Islet precursor cell (in vitro differentiated cells): ENCODE data around the gene MCOLN3.
"Not testable (repeated sequence)": the region's sequence is repeated elsewhere in the genome, so short reads cannot be mapped to it uniquely, and the experiment has no call there.

Source experiments
- DNase-seq: peaks from one replicate; pipeline ENCODE4 v3.0.0-alpha.2; 2018

The MCOLN3 gene

DNA sequence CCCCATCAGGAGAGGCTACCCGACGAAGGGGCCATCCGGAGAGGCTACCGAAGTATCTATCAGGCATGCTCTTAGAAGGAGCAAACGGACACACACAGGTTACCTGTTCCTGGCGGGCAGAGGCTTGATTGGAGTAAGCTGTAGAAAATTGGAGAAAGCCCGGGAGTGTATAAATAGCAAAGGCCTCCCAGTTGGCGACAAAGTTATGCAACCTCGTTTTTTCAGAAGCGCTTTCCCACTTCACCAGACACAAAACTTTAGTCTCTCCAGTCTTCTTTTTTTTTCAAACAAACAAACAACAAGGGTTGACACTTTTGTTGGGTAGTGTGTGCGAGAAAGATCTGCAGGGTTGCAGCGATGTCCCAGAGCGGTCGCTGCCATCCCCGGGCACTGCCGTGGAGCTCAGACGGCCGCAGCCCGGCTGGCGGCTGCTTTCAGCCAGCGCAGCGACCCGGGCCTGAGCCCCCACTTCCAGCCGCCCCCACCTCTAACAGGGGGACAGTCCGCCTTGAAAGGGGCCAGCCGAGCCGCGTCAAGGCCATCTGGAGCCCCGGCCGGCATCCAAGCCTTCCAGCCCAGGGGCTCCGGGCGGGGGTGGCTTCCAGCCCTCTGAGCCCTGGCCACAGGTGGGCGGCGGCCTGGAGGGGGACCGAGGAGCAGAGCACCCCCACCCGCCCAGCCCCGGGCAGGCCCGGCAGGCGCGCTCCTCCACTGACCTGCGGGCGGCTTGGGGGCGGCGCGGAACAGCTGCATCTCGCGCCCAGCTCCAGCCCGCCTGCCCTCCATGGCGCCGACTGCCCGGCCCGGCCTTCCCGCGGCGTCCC is 616 bp downstream of the MCOLN3 start:
- peak; percentile 72 for DNase-seq

DNA sequence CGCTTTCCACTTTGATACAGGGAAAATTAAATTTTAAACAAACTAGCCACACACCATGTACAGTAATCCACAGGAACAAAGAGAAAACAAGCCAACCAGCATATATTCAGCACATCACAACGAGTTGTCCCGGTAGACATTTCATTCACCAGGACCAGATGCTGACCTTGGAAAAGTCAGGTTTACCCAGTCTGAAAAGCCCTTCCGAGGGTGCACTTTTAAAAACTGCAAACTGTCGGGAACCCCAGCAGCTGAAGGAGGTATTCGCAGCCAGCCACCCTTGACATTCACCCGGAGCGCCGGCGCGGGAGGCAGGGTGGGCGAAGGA is 1.2 kb downstream of the MCOLN3 start:
- no peak for DNase-seq

DNA sequence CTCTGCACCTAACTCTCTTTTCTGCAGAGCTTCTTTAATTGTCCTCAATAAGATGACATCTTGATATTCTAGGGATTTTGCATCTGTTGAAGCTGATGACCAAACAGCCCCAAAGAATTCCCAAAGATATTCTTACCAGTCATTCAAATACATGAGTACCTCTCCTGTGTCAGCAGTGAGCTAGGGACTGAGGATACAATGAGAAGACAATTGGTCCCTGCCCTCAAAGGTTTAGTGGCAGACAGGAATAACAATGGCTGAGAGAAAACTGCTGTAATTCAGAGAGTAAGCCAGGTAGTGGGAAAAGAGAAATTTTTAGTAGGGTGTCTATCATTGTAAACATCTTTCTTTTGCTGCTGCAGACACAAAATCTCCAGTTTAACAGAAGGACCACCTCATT is 5.9 kb downstream of the MCOLN3 start:
- DNase-seq: no peak

DNA sequence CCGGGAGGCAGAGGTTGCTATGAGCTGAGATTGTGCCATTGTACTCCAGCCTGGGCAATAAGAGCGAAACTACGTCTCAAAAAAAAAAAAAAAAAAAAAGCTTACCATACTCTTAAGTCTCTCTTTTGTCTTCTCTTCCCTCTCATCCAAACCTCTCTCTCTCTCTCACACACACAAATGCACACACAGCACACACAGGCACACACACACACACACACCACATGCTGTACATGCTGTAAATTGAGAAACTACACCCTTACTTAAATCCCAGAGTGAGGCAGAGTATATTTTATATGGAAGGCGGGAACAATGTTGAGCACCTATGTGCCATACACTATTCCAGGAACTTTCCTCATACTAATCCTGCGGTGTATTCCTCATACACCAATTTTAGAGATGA is 6.5 kb downstream of the MCOLN3 start:
- no peak for DNase-seq

DNA sequence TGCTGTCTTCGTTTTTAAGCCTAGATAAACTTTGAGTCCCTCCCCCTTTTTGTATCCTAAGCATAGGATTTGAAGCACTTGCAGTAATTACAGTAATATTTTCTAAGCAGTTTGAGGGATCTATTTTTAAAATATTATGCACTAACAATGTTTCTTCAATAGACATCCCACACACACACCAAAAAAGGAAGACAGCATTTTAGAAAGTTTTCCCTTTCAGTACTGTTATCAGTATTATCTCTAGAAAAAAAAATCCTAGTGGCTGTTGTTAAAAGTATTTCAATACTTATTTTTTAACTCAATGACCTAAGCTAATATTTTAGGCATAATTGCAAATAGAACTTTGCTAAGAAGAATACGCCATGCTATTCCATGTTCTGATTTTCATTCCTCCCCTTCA is 15.1 kb downstream of the MCOLN3 start:
- no peak for DNase-seq

DNA sequence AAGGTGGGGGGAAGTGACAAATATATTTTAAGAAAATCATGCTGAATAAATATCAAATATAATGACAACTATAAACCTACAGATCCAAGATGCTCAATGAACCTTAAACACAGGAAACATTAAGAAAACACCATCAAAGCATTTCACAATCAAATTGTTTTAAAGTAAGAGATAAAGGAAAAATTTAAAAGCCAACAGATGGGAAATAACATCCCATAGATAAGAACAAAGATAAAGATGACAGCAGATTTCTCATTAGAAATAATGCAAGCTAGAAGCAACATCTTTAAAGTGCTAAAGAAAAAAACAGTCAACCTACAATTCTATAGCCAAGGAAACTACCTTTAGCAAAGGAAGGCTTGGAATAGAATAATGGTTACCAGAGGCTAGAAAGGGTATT is 17.8 kb downstream of the MCOLN3 start:
- no peak for DNase-seq

DNA sequence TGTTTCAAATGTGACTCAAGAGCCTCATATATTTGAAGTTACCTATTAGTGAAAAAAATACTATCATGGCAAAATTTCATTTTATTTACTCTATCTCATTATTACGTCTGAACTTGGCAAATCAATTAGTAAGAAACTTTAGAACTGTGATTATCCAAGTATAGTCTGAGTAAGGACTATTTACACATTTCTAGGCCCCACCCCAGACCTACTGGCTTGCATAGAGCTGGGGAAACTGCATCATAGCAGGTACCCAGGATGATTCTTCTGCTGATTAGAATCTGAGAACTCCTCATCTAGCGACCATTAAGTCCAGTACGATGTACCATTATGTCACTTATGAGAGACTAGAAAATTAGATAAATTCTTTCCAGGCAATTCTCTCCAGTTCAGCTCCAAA is 20.1 kb downstream of the MCOLN3 start:
- no peak for DNase-seq

DNA sequence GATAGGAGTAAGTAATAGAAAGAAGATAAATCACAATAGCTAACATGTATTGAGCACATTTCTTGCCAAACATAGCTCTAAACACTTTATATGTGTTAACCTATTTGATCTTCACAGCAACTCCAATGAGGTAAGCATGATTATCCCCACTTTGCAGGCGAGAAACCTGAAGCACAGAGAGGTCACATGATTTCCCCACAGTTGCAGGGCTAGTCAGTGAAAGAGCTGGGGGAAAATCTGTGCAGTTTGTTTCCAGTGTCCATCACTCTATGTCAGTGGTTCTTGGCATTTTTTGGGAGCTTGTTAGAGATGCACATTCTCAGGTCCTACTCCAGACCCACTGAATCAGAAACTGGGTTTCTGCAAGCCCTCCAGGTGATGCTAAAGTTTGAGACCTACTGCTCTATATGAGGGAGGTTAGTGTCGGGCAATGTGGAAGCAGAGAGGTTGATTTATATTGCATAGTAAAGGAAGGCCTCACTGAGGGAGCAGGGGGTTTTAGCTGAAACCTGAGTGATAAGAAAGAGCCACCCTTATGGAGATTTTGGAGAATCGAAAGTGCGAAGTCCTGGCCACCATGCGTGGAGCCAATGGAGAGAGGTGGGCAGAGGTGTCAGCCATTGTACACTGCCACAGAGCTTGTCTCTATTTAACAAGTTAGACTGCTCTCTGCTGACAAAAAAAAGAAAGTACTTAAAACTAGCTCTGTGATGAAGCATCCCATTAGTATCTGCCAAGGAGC is 20.9 kb downstream of the MCOLN3 start:
- no peak for DNase-seq

DNA sequence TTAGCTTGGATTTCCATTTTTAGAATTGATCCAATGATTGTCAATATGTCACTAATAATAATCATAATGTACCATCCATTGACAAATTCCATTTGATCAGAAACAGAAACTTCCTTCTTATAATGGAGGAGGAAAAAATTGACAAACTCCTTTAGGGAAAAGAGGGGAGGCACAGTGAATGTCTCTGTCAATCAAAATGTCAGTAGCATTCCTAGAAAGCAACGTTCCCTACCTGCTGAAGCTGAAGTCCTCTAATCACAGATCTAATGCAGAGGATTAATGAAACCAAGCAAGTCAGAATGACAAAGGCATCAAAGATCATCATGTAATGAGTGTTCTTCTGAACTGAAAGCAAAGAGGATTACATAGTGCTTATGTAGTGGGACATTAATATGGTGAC is 22.4 kb downstream of the MCOLN3 start:
- DNase-seq: no peak

DNA sequence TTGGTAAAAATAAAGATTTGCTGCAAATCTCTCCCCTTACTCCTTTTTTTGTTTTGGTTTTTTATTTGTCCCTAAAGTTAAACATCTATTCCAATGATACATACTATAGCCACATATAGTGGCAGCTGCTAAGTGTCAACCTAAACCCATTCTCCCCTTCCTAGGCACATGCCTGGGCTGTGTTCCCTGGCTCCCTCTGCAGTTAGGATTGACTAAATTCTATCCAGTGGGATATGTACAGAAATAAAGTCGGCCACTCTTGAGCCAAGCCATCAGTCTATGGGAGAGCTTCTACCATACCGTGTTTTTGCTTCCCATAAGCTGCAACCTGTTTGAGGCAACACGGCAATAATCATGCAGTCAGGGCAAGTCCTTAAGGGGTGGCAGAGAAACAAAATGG is 23.6 kb downstream of the MCOLN3 start:
- DNase-seq: no peak

DNA sequence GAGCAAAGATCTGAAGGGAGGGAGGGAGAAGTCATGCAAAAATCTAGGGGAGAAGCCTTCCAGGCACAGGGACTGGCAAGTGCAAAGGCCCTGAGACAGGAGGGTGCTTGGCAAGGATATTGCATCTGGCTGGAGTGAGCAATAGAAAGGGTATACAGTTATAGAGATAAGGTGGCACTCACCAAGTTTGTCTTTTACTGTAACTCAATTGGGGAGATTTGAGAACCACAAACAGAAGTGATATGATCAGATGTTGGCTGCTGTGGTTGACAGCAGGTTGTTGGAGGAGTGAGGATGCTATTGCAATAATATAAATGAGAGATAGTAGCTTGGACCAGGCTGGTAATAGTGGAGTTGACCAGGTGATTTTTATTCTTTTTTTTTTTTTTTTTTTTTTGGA is 25.6 kb downstream of the MCOLN3 start:
- DNase-seq: no peak

DNA sequence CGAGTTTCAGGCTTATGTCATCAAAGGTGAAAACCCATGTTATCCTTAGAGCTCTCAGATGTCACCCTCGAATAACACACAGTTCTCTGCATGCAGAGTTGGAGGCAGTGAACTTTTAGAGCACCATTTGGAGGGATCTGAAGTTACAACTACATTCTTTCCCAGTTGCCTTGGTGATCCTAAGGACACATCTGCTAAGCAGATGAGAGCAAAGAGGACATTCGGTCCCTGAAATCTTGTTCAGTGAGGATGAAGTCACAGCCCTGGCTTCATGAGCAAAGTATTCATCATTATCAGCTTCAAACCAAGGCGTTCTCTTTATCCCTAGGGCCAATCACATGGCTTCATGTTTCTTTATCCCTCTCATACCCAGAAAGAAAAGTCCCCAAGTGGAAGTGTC is 28.3 kb downstream of the MCOLN3 start:
- DNase-seq: no peak

DNA sequence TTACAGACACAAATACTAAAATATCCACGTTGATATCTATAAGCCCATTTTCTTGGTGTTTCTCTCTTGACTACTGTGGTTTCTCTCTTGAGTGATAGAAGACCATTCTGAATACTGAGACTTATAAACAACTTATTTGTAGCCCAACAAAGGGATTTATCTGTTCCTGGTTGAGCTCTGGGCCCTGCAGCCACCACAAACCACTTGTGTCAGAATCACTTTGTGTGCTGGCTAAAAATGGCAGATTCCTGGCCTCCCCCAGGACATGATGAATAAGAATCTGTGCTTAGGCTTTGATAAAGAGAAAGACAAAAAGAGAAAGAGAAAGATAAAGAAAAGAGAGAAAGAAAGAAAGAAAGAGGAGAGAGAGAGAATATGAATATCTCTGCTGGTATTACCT is 32.5 kb downstream of the MCOLN3 start:
- DNase-seq: no peak

DNA sequence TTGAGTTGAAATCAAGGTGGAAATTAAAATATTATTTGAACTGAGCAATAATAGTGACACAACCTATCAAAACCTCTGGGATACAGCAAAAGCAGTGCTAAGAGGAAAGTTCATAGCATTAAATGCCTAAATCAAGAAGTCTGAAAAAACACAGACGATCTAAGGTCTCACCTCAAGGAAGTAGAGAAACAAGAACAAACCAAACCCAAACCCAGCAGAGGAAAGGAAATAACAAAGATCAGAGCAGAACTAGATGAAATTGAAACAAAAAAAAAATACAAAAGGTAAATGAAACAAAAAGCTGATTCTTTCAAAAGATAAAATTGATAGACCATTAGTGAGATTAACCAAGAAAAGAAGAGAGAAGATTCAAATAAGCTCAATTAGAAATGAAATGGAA is 42.7 kb downstream of the MCOLN3 start:
- not testable (repeated sequence) for DNase-seq

DNA sequence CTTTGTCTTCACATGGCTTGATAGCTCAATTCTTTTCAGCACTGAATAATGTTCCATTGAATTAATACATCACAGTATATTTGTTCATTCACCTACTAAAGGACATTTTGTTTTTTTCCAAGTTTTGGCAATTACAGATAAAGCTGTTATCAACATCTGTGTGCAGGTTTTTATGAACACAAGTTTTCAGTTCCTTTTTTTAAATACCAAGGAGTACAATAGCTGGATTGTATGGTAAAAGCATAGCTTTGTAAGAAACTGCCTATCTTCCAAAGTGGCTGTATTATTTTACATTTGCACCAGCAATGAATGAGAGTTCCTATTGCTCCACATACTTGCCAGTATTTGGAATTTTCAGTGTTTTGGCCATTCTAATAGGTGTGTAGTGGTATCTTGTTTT is 46.6 kb downstream of the MCOLN3 start:
- DNase-seq: no peak

DNA sequence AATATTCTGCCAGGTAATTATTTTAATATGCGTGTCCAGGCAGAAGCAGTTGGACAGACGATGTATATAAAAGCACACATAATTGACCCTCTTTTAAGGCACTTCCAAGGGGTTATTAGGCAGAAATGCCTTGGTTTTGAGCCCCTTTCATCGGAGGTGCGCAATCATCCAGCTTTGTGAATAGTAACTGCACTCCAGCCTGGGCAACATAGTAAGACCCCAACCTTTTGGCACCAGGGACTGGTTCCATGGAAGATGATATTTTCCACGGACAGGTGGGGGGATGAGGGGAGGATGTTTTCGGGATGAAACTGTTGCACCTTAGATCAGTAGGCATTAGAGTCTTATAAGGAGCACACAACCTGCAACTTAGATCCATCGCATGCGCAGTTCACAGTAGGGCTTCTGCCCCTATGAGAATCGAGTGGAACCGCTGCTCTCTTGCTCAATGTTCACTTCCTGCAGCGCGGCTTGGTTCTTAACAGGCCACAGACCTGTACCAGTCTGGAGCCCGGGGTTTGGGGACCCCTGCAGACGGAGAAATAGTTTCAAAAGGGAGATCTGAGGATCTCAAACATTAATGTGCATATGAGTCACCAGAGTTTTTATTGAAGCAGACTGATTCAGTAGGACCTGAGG is 49.5 kb downstream of the MCOLN3 start:
- no peak for DNase-seq

DNA sequence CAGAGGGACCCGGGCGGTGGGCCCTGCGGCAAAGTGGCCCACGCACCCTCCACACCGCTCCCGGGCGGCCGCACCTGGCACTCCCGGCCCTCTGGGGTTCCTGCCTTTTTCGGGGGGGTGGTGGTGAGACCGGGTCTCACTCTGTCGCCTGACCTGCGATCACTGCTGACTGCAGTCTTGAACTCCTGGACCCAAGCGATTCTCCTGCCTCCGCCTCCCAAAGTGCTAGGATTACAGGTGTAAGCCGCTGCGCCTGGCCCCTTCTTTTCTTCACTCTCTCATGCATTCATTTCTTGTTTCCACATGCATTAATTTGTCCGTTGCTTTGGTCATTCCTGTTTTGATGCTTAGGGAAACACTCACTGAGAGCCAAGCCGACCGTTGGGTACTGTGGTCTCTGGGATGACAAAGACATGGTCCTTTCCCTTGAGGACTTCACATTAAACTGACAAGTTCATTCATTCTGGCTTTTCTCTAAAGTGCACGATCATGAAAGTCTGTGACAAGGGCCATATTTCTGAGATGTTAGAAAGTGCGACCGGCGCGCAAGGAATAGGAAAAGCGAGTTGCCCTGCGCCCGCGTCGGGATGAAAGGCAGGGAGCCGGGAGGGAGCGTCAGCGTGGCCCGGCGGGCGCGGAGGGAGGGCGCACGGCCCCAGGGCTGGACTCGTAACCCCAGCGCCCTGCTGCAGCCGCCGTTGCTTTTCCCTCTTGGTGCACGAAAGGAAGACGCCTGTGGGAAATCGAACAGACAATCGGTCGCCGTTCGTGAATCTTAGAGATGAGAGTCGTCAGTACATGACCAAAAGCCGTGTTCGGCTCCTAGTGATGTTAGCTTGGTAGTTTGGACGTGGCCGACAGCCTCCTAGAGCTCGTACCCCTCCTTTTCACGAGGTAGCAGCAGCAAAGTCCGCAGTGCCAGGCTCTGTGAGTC is 50.4 kb downstream of the MCOLN3 start:
- DNase-seq: no peak

DNA sequence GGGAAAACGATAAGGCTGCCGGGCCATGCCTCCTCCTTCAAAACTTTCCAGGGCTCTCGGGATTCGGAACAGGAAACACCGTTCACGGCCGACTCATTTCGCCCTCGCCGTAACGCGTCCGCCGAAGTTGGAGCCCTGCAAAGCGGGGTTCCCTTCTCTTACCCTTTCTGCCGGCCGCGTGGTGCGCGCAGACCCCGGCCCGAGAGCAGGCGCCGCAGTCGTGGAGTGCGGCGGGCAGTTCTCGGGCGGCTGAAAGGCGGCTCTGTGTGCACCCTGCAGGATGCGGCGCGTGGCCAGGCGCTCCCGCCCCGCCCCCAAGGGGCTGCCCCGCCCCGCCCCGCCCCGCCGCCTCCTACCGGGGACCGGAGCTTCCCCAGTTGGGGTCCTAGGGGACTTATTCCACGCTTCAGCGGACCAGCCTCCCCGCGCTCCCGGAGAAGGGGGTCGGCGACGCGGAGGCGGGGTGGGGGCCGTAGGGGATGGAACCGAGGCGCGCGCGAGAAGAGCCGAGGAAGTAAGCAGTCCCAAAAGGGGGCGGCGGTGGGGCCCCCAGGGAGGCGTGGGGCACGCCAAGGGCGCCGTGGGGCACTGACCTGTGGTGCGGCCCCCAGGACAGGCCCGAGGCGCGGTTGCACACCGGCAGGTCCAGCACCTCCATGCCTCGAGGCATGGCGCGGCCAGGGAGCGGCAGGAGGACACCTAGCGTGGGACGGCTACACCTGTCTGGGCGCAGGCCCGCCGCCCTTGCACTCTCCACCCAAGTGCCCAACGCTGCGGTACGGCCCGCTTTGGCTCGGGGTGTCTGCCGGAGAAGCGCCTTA is 51.2 kb downstream of the MCOLN3 start, which contains the start of gene MCOLN2:
MCOLN2 (minus strand) TSS at position 268 of the 821 bp plus-strand sequence; CDS start at position 27, 241 bp downstream.
- peak; percentile 75 for DNase-seq

DNA sequence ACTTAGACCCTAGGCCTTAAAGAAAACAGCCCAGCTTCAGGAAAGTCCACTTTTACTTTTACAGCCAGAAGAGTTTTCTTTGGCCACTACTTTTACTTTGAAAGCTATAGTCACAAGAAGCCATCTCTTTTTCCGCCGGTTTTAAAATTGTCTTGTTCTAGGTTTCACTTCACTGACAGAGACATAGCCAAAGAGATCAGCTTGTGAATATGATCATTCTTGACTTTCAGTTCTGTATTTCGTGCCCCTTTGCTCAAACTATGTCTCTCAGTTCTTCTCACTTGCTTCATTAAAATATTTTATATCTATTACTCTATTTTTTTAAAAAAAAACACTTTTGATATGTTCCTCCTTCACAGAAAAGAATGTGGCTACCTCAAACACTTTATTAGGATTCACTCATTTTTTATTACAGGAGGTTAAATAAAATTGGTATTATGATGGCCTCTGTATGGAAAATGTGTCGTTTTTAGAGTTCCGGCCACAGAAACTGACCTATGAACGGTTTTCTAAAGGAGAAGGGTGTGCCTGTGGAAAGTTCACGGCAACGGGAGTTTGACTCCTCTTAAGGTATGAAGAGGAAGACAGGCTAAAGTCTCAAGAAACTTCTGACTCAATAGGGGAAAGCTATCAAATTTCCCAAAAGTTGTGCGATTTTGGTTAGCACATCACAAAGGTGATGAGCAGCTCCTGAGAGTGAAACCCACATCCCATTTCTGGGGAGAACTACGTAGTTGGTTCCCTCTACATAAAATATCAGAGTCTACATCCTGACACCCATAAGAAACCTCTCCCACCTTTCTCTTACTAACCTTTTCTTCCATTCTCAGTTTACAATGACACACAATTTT is 52.6 kb downstream of the MCOLN3 start:
- no peak for DNase-seq

DNA sequence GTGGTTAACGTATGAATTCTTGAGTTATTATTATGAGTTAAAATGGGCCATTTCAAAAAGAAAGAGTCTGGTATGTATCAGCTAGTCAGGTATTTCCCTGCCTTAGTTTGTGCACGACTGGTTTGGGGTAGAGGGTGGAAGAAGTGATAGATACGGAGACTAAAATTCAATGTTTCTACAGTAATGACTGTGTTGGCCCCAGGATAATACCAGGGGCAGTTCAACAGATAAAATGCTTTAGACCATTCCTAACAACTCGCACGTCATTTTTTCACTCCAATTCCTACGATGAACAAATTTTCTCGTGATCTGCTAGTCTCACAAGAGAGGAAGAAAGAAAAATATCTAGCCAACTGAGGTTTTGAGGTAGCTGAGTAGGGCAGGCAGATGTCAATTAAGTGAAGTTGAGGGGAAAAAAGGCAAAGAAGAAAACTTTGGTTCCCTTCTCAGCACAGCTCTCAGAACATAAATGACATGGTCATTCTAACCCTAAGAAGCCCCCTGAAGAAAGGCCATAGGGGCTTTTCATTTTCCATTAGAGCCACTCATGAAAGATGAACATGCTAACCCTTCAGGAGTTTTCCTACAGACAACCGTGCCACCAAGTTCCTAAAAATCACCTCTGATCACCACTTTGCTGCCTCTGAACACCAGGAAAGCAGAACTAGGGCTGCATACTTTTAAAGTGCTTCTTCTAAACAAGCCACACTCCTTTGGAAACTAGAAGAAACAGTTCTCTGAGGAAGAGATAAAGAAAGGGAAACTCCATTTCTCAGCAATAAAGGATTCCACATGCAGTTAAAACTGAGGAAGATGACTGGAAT is 57.0 kb downstream of the MCOLN3 start:
- no peak for DNase-seq
